Measurements from ENCODE around the gene PGGHG.
A peak's percentile ranks its signal among the peaks of the same experiment; 100 is the strongest.
"Not testable (repeated sequence)": the region's sequence is repeated elsewhere in the genome, so short reads cannot be mapped to it uniquely, and the experiment has no call there.

PGGHG gene

GRCh38 chr11:313787-314553, 25.0 kb downstream of the PGGHG start, which contains the start of gene IFITM1:
IFITM1 (plus strand) TSS chr11:314040; CDS start chr11:314171, 131 bp downstream.
- no peak for DNase-seq (ENCODE audit: low read depth in 2 of 3, low spot score in 1 of 3)

- not testable (repeated sequence) for DNase-seq (ENCODE audit: low read depth in 2 of 3, low spot score in 1 of 3)
These were observed 25.6 kb downstream of the PGGHG start for GRCh38 chr11:314554-314875.

DNA sequence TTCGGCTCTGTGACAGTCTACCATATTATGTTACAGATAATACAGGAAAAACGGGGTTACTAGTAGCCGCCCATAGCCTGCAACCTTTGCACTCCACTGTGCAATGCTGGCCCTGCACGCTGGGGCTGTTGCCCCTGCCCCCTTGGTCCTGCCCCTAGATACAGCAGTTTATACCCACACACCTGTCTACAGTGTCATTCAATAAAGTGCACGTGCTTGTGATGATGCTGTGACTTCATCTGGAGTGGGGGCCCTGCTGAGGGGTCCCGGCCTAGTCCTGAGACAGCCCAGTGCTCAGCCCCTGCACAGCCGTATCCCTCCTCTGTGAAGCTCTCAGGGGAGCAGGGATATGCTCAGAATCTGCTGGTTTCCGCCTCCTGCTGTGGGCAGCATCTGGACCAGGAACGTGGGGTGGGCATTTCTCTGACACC, 26.1 kb downstream of the PGGHG start:
- DNase-seq (ENCODE audit: low read depth in 2 of 3, low spot score in 1 of 3), result no peak

GRCh38 chr11:315516-315994, 26.6 kb downstream of the PGGHG start:
- no peak for DNase-seq (ENCODE audit: low read depth in 2 of 3, low spot score in 1 of 3)

DNA sequence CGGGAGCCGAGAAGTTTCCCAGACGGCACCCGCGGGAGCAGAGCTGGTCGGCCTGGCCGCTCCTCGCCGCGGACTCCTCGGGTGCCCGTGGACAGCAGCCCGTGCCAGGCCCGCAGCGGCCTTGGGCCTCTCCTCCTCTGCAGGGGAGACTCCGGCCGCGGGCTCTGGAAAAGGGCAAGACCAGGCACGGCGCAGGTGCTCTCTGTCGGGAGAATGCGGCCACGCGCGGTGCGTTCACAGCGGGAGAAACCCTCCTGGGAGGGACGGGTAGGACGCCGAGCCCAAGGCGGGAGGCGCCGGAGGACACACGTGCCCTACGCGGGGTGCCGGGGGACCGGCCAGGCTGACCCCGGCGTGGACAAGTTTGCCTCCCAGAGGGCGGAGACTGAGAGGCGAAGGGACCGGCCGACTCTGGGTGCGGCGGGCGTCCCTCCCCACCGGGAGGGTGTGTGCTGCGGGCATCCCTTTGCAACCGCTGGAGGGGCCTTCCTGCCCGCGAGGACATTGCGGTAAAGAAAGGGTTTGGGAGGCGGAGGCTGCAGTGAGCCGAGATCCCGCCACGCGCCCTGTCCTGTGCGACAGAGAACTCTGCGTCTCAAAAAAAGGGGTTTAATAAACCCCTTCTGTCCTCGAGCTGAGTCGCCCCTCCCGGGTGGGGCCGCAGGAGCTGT, 27.2 kb downstream of the PGGHG start:
- DNase-seq (ENCODE audit: low read depth in 2 of 3, low spot score in 1 of 3), result no peak

DNA sequence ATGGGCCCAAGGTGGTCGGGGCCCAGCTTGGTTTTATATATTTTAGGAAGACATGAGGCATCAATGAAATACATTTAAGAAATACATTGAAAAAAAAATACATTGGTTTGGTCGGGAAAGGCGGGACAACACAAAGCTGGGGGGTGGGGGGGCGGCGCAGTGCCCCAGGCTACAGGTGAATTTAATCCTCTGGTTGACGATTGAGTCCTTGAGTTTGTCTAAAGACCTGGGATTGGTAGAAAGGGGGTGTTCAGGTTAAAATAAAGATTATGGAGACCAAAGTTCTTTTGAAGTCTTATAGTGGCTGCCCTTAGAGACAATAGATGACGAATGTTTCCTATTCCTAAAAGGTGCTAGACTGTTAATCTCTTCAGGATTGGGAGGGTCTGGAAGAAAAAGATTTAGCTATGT, 28.0 kb downstream of the PGGHG start:
- no peak for DNase-seq (ENCODE audit: low read depth in 2 of 3, low spot score in 1 of 3)

- not testable (repeated sequence) for DNase-seq (ENCODE audit: low read depth in 2 of 3, low spot score in 1 of 3)
These were observed 28.9 kb downstream of the PGGHG start for GRCh38 chr11:317668-318404.

GRCh38 chr11:318405-319120, 29.6 kb downstream of the PGGHG start:
- not testable (repeated sequence) for DNase-seq (ENCODE audit: low read depth in 2 of 3, low spot score in 1 of 3)

GRCh38 chr11:319121-319887, 30.4 kb downstream of the PGGHG start:
- not testable (repeated sequence) for DNase-seq (ENCODE audit: low read depth in 2 of 3, low spot score in 1 of 3)

GRCh38 chr11:319888-320273, 31.0 kb downstream of the PGGHG start:
- not testable (repeated sequence) for DNase-seq (ENCODE audit: low read depth in 2 of 3, low spot score in 1 of 3)

DNA sequence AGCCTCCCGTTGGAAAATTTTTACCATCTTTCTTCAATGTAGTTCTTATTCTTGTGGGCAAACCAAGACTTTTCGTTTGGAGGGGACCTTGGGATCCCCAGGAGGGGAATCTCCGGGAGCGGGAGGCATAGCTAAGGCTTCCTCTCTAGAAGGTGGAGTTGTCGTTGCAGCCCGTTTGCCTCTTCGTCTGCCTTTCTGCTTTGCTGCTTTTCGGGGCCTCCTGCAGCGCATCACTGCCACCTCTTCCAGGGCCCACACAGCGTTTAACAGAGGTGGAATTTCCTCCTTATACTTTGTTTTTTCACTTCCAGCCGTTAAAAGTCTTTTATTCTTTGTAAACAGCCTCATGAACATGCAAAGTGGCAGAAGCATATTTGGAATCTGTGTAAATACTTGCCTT, 35.2 kb downstream of the PGGHG start:
- no peak for DNase-seq (ENCODE audit: low read depth in 2 of 3, low spot score in 1 of 3)

DNA sequence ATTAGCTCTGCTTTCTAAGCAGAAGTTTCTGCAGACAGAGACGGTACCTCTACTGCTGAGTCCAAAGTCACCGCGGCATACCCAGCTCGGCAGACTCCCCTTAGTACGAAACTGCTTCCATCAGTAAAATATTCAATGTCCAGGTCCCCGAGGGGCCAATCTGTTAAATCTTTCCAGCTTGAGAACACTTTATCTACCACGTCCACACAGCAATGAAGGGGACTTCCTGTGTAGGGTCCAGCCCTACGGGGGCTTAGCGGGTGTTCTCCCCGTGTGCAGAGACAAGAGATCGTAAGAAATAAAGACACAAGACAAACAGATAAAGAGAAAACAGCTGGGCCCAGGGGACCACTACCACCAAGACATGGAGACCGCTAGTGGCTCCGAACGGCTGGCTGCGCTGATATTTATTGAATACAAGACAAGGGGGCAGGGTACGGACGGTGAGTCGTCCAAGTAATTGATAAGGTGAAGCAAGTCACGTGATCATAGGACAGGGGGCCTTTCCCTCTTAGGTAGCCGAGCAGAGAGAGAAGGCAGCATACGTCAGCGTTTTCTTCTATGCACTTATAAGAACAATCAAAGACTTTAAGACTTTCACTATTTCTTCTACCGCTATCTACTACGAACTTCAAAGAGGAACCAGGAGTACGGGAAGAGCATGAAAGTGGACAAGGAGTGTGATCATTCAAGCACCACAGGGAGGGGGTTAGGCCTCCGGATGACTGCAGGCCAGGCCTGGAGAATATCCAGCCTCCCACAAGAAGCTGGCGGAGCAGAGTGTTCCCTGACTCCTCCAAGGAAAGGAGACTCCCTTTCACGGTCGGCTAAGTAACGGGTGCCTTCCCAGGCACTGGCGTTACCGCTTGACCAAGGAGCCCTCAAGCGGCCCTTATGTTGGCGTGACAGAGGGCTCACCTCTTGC, 35.9 kb downstream of the PGGHG start:
- not testable (repeated sequence) for DNase-seq (ENCODE audit: low read depth in 2 of 3, low spot score in 1 of 3)

- no peak for DNase-seq (ENCODE audit: low read depth in 2 of 3, low spot score in 1 of 3)
These were observed 37.1 kb downstream of the PGGHG start for GRCh38 chr11:325796-326591.

GRCh38 chr11:326592-326841, 37.6 kb downstream of the PGGHG start:
- no peak for DNase-seq (ENCODE audit: low read depth in 2 of 3, low spot score in 1 of 3)

GRCh38 chr11:326842-327580, 38.1 kb downstream of the PGGHG start:
- peak in 1 of 3 donors; percentile 62 for DNase-seq (ENCODE audit: low read depth in 2 of 3, low spot score in 1 of 3)

DNA sequence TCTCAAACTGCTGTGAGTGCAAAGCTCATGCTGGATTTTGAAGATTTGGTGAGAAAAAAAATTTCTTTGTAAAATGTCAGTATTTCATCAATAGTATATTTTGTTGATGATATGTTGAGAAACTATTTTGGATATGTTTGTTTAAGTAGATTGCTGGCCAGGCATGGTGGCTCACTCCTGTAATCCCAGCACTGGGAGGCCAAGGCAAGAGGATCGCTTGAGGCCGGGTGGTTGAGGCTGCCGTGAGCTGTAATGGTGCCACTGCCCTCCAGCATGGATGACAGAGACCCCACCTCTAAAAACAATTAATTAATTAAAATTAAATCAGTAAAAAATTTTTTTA, 38.6 kb downstream of the PGGHG start:
- DNase-seq (ENCODE audit: low read depth in 2 of 3, low spot score in 1 of 3), result no peak

- no peak for DNase-seq (ENCODE audit: low read depth in 2 of 3, low spot score in 1 of 3)
These were observed 39.1 kb downstream of the PGGHG start for GRCh38 chr11:328012-328411.

- DNase-seq (ENCODE audit: low read depth in 2 of 3, low spot score in 1 of 3), result not testable (repeated sequence)
These were observed 39.7 kb downstream of the PGGHG start for GRCh38 chr11:328516-329100.

Measured in stimulated activated CD4-positive, alpha-beta T cell treated with anti-CD3 and anti-CD28 coated beads, Interleukin-12 subunit alpha, Interleukin-12 subunit beta, amount 100 ng/mL, for 48 hours (primary cell).